Thymus (tissue), 11 donors: ENCODE data around the gene HSPA2. TPM values are rescaled to one million over a fixed set of nuclear protein-coding genes. Genes with fewer than 3 reads are reported as not detected.

Experiments used
- DNase-seq, 9 donors: peaks; one replicate each; pipeline ENCODE4 v3.0.0-alpha.2; 2013; ENCODE audit warnings: low spot score in 9 of 9, low read depth in 6 of 9, missing footprints in 1 of 9
- H3K27ac ChIP-seq, 2 donors: one replicate each; pipeline ENCODE4 v1.5.1; 2013; ENCODE audit warnings: control low read depth in 1 of 2, low read depth in 1 of 2, low read length in 1 of 2, mild to moderate bottlenecking in 1 of 2, moderate library complexity in 1 of 2
- H3K27me3 ChIP-seq, 2 donors: one replicate each; pipeline ENCODE4 v1.5.1; 2013; ENCODE audit warnings: low read length in 1 of 2; ENCODE audit not compliant: control insufficient read depth in 2 of 2, insufficient read depth in 1 of 2
- H3K36me3 ChIP-seq, 2 donors: one replicate each; pipeline ENCODE4 v1.5.1; 2013; ENCODE audit warnings: low read length in 1 of 2, mild to moderate bottlenecking in 1 of 2, moderate library complexity in 1 of 2; ENCODE audit not compliant: control insufficient read depth in 2 of 2, insufficient read depth in 2 of 2
- H3K4me1 ChIP-seq, 2 donors: one replicate each; pipeline ENCODE4 v1.5.1; 2013; ENCODE audit warnings: low read length in 2 of 2; ENCODE audit not compliant: control insufficient read depth in 2 of 2, insufficient read depth in 2 of 2
- H3K4me3 ChIP-seq, 2 donors: one replicate each; pipeline ENCODE4 v1.5.1; 2013; ENCODE audit warnings: low read length in 2 of 2, control low read depth in 1 of 2, mild to moderate bottlenecking in 1 of 2
- H3K9me3 ChIP-seq, 2 donors: one replicate each; pipeline ENCODE4 v1.5.1; 2013; ENCODE audit warnings: low read length in 1 of 2, mild to moderate bottlenecking in 1 of 2; ENCODE audit not compliant: control insufficient read depth in 2 of 2, insufficient read depth in 1 of 2
- WGBS: extraction: QIAGEN DNeasy Blood & Tissue Kit; methylation state at CpG from one replicate; pipeline ENCODE4 v1.1.7; 2013; 5-methylcytosine and 5-hydroxymethylcytosine counted together
- polyA plus RNA-seq: library from polyadenylated mRNA; stranded (reverse); fragments of 200-250 nt; gene quantifications from one replicate; pipeline ENCODE4 v1.2.3, GENCODE V29; 2013
- total RNA-seq: library from RNA; stranded (reverse); fragments of 120-200 nt; gene quantifications from one replicate; pipeline ENCODE4 v1.2.4, GENCODE V29; 2013
- donor health status: healthy.

Gene HSPA2
- total and polyA plus RNA-seq, 2 donors = 3.0 to 7.7 TPM

- no peaks in the 10 kb centered on the region for H3K9me3 ChIP-seq
- DNase-seq = no peak
- H3K4me1 ChIP-seq = no peaks in the 10 kb centered on the region
- H3K36me3 ChIP-seq = no peaks in the 10 kb centered on the region
- H3K27me3 ChIP-seq = no peaks in the 10 kb centered on the region
- H3K4me3 ChIP-seq = no peak overlapping the region
- no peak overlapping the region for H3K27ac ChIP-seq
- WGBS = 86% methylated on average over 5 of the region's 5 CpGs
Observed at GRCh38 chr14:64581817-64582216, 41.3 kb downstream of the HSPA2 start.

- Histone ChIP-seq H3K9me3 (no peaks in the 10 kb centered on the region), H3K4me1 (no peaks in the 10 kb centered on the region), H3K27ac (peak overlapping the region; percentile 26 to 42), H3K36me3 (no peaks in the 10 kb centered on the region), H3K4me3 (no peak overlapping the region), H3K27me3 (no peaks in the 10 kb centered on the region)
- WGBS = 94% methylated on average over 1 of the region's 1 CpG
- peak in 1 of 9 donors; percentile 10 for DNase-seq
Observed at GRCh38 chr14:64584190-64584589, 43.6 kb downstream of the HSPA2 start.

DNA sequence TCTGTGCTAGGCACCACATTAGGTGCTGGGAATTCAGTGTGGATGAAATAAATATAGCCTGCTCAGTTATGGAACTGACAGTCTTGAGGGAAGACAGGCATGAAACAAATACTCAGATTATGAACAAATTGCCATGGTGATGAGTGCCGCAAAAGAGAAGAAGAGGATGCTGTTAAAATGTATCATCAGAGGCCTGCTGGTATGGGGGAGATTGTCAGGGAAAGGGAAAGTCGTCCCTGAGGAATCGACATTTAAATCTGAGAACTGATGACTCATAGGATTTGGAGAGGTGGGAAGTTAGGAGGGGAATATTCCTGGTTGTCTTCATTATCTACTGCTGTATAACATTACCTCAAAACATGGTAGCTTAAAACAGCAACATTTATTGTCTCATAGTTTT lies 51.3 kb downstream of the HSPA2 start:
- Histone ChIP-seq H3K4me1 (no peaks in the 10 kb centered on the region), H3K9me3 (no peaks in the 10 kb centered on the region), H3K27me3 (no peaks in the 10 kb centered on the region), H3K36me3 (no peaks in the 10 kb centered on the region), H3K27ac (no peak overlapping the region), H3K4me3 (no peak overlapping the region)
- no peak for DNase-seq
- 95% methylated on average over 3 of the region's 3 CpGs for WGBS

Other genes with a start within 250 kb of the HSPA2 start
- 0.52 TPM for gene ESR2, start 246.4 kb upstream of the HSPA2 start, total RNA-seq
- 2.3 TPM for gene ESR2, start 246.4 kb upstream of the HSPA2 start, polyA plus RNA-seq
- 38.3 TPM for gene MTHFD1, start 152.4 kb upstream of the HSPA2 start, total RNA-seq
- gene MTHFD1, start 152.4 kb upstream of the HSPA2 start, polyA plus RNA-seq = 18.8 TPM
- gene AKAP5, start 75.2 kb upstream of the HSPA2 start, total RNA-seq = 2.2 TPM
- gene AKAP5, start 75.2 kb upstream of the HSPA2 start, polyA plus RNA-seq = 0.71 TPM
- 10.6 TPM for gene ZBTB25, start 36.9 kb upstream of the HSPA2 start, total RNA-seq
- 15.0 TPM for gene ZBTB25, start 36.9 kb upstream of the HSPA2 start, polyA plus RNA-seq
- 53.0 TPM for gene ZBTB1, start 36.0 kb upstream of the HSPA2 start, total RNA-seq
- 42.0 TPM for gene ZBTB1, start 36.0 kb upstream of the HSPA2 start, polyA plus RNA-seq
- gene PPP1R36, start 9.2 kb downstream of the HSPA2 start, total RNA-seq = 0.61 TPM
- 0.80 TPM for gene PPP1R36, start 9.2 kb downstream of the HSPA2 start, polyA plus RNA-seq
- gene PLEKHG3, start 163.7 kb downstream of the HSPA2 start, total RNA-seq = 7.7 TPM
- gene PLEKHG3, start 163.7 kb downstream of the HSPA2 start, polyA plus RNA-seq = 8.5 TPM